Suprapubic skin (tissue), 4 donors: ENCODE data around the gene UBQLN4. TPM values are rescaled to one million over a fixed set of nuclear protein-coding genes. Genes with fewer than 3 reads are reported as not detected.

Experiments
- DNase-seq, 2 donors: peaks; one replicate each; pipeline ENCODE4 v3.0.0-alpha.2; 2019; ENCODE audit warnings: low spot score in 2 of 2
- H3K27ac ChIP-seq: fragments of 200-600 bp; sonication (generic); one replicate; pipeline ENCODE4 v1.5.1; 2019
- H3K27me3 ChIP-seq: fragments of 200-600 bp; sonication (generic); one replicate; pipeline ENCODE4 v1.5.1; 2019
- H3K36me3 ChIP-seq: fragments of 200-600 bp; sonication (generic); one replicate; pipeline ENCODE4 v1.5.1; 2019
- H3K4me1 ChIP-seq: fragments of 200-600 bp; sonication (generic); one replicate; pipeline ENCODE4 v1.5.1; 2019
- H3K4me3 ChIP-seq: fragments of 200-600 bp; sonication (generic); one replicate; pipeline ENCODE4 v1.5.1; 2019; ENCODE audit warnings: mild to moderate bottlenecking
- H3K9me3 ChIP-seq: fragments of 200-600 bp; sonication (generic); one replicate; pipeline ENCODE4 v1.5.1; 2019
- EP300 ChIP-seq: sonication (generic); formaldehyde crosslinking; IDR thresholded peaks from one replicate; pipeline ENCODE4 v1.6.1; 2017; ENCODE audit warnings: antibody characterized with exemption
- POLR2A ChIP-seq, 2 donors: fragments of 450-650 bp; IDR thresholded peaks; one replicate each; pipeline ENCODE4 v1.6.1; 2017; ENCODE audit warnings: antibody characterized with exemption in 2 of 2, mild to moderate bottlenecking in 2 of 2, moderate library complexity in 2 of 2
- POLR2AphosphoS5 ChIP-seq, 3 donors: sonication (generic); formaldehyde crosslinking; IDR thresholded peaks; one replicate each; pipeline ENCODE4 v1.6.1; 2017; ENCODE audit warnings: antibody characterized with exemption in 3 of 3
- WGBS: methylation state at CpG from one replicate; pipeline ENCODE4 v1.1.5; 2018; 5-methylcytosine and 5-hydroxymethylcytosine counted together
- total RNA-seq, 4 donors: library from RNA; depleted of rRNA; stranded (reverse); fragments of >200 nt; gene quantifications; one replicate each; pipeline ENCODE4 v1.1.0, GENCODE V29; 2016
- TF ChIP-seq, protein P1 (sequence below), 2 donors: fragments of 200-600 bp in 1 of 2; fragments of 450-650 bp in 1 of 2; sonication (generic) in 1 of 2; IDR thresholded peaks; one replicate each; pipeline ENCODE4 v1.5.1; 2016 to 2019; ENCODE audit warnings: antibody characterized with exemption in 2 of 2, mild to moderate bottlenecking in 1 of 2, moderate library complexity in 1 of 2

UBQLN4 gene
- total RNA-seq, 4 donors from 2014 or later: 32.7 to 42.7 (median 39.8) TPM

DNA sequence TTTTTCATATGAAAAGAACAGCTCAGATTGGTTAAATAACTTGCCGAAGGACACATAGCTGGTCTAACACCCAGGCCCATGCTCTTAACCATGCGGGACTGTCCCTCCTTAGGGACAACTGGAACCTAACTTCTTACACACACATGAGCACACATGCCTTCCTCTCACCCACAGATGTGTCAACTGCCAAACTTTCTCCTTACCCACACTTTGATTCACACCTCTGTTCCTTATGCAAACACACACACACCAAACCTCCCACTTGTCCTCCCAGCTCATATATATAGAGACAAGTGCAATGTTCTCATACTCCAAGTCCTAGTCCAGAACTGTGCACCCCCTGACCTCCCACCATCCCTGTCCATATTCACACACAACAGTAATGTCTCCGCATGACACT, 11.6 kb upstream of the UBQLN4 start:
- H3K36me3 ChIP-seq: peaks cover 15% of the 10 kb centered on the region
- H3K4me3 ChIP-seq: no peak overlapping the region

DNA sequence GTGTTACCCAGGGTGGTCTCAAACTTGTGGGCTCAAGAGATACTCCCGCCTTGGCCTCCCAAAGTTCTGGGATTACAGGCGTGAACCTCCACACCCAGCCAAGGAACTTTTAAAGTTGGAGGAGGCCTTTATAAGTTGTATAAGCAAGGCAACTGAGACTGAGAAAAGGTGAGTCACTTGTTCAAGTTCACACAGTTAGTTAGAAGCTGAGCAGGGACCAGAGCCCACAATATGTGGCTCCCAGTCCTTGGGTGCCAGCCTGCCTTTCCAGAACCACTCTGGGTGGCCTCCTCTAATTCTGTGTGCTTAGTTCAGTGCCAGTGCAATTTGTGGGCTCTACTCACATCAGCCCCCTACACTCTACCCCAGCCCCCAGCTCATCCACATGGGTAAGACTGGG, 11.0 kb upstream of the UBQLN4 start:
- Histone ChIP-seq H3K27me3 (no peaks in the 10 kb centered on the region), H3K9me3 (no peaks in the 10 kb centered on the region), H3K27ac (no peak overlapping the region), H3K4me3 (no peak overlapping the region), H3K36me3 (peaks cover 10% of the 10 kb centered on the region), H3K4me1 (peaks cover 35% of the 10 kb centered on the region)
- WGBS: 95% methylated on average over 2 of the region's 2 CpGs
- TF ChIP-seq POLR2AphosphoS5 (IDR thresholded peaks at IDR 0.05): no peak
- no peak for TF ChIP-seq POLR2A (IDR thresholded peaks at IDR 0.05)
- TF ChIP-seq EP300: no peak
- TF ChIP-seq, protein P1, sequence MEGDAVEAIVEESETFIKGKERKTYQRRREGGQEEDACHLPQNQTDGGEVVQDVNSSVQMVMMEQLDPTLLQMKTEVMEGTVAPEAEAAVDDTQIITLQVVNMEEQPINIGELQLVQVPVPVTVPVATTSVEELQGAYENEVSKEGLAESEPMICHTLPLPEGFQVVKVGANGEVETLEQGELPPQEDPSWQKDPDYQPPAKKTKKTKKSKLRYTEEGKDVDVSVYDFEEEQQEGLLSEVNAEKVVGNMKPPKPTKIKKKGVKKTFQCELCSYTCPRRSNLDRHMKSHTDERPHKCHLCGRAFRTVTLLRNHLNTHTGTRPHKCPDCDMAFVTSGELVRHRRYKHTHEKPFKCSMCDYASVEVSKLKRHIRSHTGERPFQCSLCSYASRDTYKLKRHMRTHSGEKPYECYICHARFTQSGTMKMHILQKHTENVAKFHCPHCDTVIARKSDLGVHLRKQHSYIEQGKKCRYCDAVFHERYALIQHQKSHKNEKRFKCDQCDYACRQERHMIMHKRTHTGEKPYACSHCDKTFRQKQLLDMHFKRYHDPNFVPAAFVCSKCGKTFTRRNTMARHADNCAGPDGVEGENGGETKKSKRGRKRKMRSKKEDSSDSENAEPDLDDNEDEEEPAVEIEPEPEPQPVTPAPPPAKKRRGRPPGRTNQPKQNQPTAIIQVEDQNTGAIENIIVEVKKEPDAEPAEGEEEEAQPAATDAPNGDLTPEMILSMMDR (IDR thresholded peaks at IDR 0.05): no peak
- DNase-seq: no peak

More for the DNA sequence above, 11.6 kb upstream of the UBQLN4 start:
- Histone ChIP-seq H3K9me3 (no peaks in the 10 kb centered on the region), H3K27me3 (no peaks in the 10 kb centered on the region), H3K27ac (no peak overlapping the region), H3K4me1 (peaks cover 29% of the 10 kb centered on the region)
- TF ChIP-seq POLR2AphosphoS5 (IDR thresholded peaks at IDR 0.05): no peak
- TF ChIP-seq, protein P1 (IDR thresholded peaks at IDR 0.05): no peak
- no peak for TF ChIP-seq POLR2A (IDR thresholded peaks at IDR 0.05)
- TF ChIP-seq EP300: no peak
- WGBS: 94% methylated on average over 3 of the region's 3 CpGs
- no peak for DNase-seq

- peaks cover 7% of the 10 kb centered on the region for H3K36me3 ChIP-seq
- H3K4me1 ChIP-seq: peaks cover 39% of the 10 kb centered on the region
- no peak overlapping the region for H3K27ac ChIP-seq
- H3K4me3 ChIP-seq: no peak overlapping the region
- no peaks in the 10 kb centered on the region for H3K9me3 ChIP-seq
- no peak for DNase-seq
- TF ChIP-seq POLR2AphosphoS5 (IDR thresholded peaks at IDR 0.05) (no peak), POLR2A (IDR thresholded peaks at IDR 0.05) (no peak), EP300 (no peak)
- TF ChIP-seq, protein P1 (IDR thresholded peaks at IDR 0.05): no peak
- no peaks in the 10 kb centered on the region for H3K27me3 ChIP-seq
- WGBS: 57% methylated on average over 2 of the region's 2 CpGs
These were observed 10.3 kb upstream of the UBQLN4 start for GRCh38 chr1:156063997-156064285.

DNA sequence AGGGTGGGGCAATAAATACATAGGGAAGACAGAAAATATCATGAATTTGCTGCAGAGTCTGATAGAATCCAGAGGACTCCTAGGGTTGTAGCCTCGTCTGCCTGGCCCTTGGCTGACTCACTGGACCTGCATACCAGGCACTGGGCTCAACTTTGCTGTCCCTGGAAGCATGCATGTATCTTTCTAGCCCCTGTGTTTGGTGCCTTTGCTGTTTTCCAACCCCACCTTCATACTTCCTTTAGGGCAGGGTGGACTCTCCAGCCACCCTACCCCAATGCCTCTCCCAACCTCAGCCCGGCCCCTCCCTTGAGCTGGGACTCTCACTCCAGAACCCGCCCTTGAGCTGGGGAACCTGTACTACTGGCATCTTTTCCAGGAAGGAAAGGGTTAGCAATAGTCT, 8.6 kb upstream of the UBQLN4 start:
- H3K36me3 ChIP-seq: peaks cover 3% of the 10 kb centered on the region
- no peak for DNase-seq
- H3K4me1 ChIP-seq: peaks cover 39% of the 10 kb centered on the region
- no peaks in the 10 kb centered on the region for H3K27me3 ChIP-seq
- peak overlapping the region; percentile 78 for H3K27ac ChIP-seq
- TF ChIP-seq POLR2A (IDR thresholded peaks at IDR 0.05) (no peak), EP300 (no peak)
- no peaks in the 10 kb centered on the region for H3K9me3 ChIP-seq
- H3K4me3 ChIP-seq: peak overlapping the region; percentile 42
- 66% methylated on average over 3 of the region's 3 CpGs for WGBS

DNA sequence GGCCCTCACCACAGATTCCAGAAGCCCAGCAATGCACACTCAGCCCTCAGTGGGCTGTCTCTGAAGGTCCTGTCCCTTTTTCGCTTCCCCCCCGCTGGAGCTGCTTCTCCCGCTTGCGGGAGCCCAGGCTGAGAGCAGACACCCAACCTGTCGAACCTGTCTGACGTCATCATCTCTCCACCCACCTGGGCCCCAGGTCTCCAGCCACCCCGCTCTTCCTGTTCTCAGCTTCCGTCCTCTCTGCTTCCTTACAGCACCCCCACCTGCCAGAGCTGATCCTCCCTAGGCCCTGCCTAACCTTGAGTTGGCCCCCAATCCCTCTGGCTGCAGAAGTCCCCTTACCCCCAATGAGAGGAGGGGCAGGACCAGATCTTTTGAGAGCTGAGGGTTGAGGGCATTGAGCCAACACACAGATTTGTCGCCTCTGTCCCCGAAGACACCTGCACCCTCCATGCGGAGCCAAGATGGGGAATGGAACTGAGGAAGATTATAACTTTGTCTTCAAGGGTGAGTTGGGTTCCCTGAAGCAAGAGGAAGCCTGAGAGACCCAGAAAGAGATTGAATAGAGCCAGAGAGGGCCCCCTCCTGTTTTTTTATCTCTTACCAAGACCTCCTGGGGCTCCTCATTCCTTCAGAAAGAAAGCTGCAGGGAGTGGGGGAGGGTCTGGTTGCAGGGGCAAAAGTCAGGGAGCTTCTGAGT, 7.5 kb upstream of the UBQLN4 start, which contains the start of gene RAB25:
RAB25 (plus strand) TSS at position 224 of the 700 bp plus-strand sequence; CDS start at position 465, 241 bp downstream.
- TF ChIP-seq, protein P1 (IDR thresholded peaks at IDR 0.05): no peak
- TF ChIP-seq POLR2A (IDR thresholded peaks at IDR 0.05): peak in 1 of 2 donors; percentile 10
- Histone ChIP-seq H3K27me3 (no peaks in the 10 kb centered on the region), H3K36me3 (peaks cover 3% of the 10 kb centered on the region), H3K27ac (peak within 1 kb of the TSS; percentile 78), H3K4me1 (peaks cover 43% of the 10 kb centered on the region), H3K4me3 (peak within 1 kb of the TSS; percentile 42), H3K9me3 (no peaks in the 10 kb centered on the region)
- 29% methylated on average over 11 of the region's 11 CpGs for WGBS
- DNase-seq: peak in 1 of 2 donors; percentile 74
